Measurements from ENCODE around the gene GABRD.

DNA sequence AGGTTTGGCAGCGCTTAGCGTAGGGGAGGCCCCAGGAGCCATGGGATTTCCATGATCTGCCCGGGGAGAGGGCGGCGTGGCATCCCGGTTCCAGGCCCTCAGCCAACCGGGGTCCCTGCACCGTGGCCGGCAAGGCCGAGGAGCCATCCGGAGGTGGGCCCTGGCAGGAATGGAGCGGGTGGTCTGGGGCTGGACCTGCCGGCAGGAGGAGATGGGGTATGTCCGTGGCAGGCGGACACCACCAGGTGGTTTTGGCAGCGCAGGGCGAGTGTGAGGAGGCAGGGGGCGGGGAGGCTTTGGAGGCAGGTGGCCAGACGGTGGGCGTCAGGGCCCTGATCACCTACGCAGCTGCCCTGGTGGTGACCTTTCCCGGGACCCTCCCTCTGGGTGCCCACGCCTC lies 41.4 kb downstream of the GABRD start:
- TF ChIP-seq, protein P1, sequence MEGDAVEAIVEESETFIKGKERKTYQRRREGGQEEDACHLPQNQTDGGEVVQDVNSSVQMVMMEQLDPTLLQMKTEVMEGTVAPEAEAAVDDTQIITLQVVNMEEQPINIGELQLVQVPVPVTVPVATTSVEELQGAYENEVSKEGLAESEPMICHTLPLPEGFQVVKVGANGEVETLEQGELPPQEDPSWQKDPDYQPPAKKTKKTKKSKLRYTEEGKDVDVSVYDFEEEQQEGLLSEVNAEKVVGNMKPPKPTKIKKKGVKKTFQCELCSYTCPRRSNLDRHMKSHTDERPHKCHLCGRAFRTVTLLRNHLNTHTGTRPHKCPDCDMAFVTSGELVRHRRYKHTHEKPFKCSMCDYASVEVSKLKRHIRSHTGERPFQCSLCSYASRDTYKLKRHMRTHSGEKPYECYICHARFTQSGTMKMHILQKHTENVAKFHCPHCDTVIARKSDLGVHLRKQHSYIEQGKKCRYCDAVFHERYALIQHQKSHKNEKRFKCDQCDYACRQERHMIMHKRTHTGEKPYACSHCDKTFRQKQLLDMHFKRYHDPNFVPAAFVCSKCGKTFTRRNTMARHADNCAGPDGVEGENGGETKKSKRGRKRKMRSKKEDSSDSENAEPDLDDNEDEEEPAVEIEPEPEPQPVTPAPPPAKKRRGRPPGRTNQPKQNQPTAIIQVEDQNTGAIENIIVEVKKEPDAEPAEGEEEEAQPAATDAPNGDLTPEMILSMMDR (IDR thresholded peaks at IDR 0.05 in 2 of 3, conservative IDR thresholded peaks at IDR 0.05 in 1 of 3; ENCODE audit: control insufficient read depth in 2 of 3, extremely low read depth in 1 of 3, insufficient read depth in 1 of 3, low read depth in 3 of 3, low read length in 3 of 3) = no peak
- no peak for TF ChIP-seq MEF2A (IDR thresholded peaks at IDR 0.05; ENCODE audit: insufficient read depth, low read depth, low read length)

Measured in GM12878 (cell line).